Activated CD8-positive, alpha-beta T cell treated with anti-CD3 and anti-CD28 coated beads, Interleukin-2, amount 10 ng/mL, durations not matched to agents 7 days and 5 days (primary cell): ENCODE measurements around the gene PPP1R9B. TPM values are rescaled to one million over a fixed set of nuclear protein-coding genes. Genes with fewer than 3 reads are reported as not detected.
A peak's percentile ranks its signal among the peaks of the same experiment; 100 is the strongest.

Experiments used
- ATAC-seq: fragments of 150-1000 bp; cut with Tn5 transposase; one replicate; pipeline ENCODE4 v1.10.0; 2021; ENCODE audit warnings: moderate library complexity
- CTCF ChIA-PET: fragments of 350-600 bp; sonication (Branson Sonifier 250); formaldehyde crosslinking; loops from one replicate; lab custom pipeline; 2021; ENCODE audit warnings: antibody characterized with exemption; lab: Charles Lee
- POLR2A ChIA-PET: fragments of 350-600 bp; sonication (Branson Sonifier 250); formaldehyde crosslinking; loops from one replicate; lab custom pipeline; 2021; ENCODE audit warnings: antibody characterized with exemption; lab: Charles Lee
- DNase-seq: peaks from one replicate; pipeline ENCODE4 v3.0.0-alpha.2; 2020
- H3K27ac Mint-ChIP-seq: one replicate; pipeline ENCODE4 v1.8.0; 2021; ENCODE audit warnings: mild to moderate bottlenecking, mixed read lengths
- H3K27me3 Mint-ChIP-seq: one replicate; pipeline ENCODE4 v1.8.0; 2021; ENCODE audit warnings: low read depth, mixed read lengths
- H3K36me3 Mint-ChIP-seq: one replicate; pipeline ENCODE4 v1.8.0; 2021; ENCODE audit warnings: low read depth, mixed read lengths
- H3K4me1 Mint-ChIP-seq: one replicate; pipeline ENCODE4 v1.8.0; 2021; ENCODE audit warnings: low read depth, mixed read lengths
- H3K4me3 Mint-ChIP-seq: one replicate; pipeline ENCODE4 v1.8.0; 2021; ENCODE audit warnings: mild to moderate bottlenecking, mixed read lengths
- H3K9me3 Mint-ChIP-seq: one replicate; pipeline ENCODE4 v1.8.0; 2022; ENCODE audit warnings: mixed read lengths; ENCODE audit not compliant: insufficient read depth
- total RNA-seq, 2 experiments: library from RNA; stranded (reverse); gene quantifications; one replicate each; pipeline ENCODE4 v1.2.3, GENCODE V29; 2021

The PPP1R9B gene
- total RNA-seq, 2 experiments from 2014 or later = 113 to 115 TPM

DNA sequence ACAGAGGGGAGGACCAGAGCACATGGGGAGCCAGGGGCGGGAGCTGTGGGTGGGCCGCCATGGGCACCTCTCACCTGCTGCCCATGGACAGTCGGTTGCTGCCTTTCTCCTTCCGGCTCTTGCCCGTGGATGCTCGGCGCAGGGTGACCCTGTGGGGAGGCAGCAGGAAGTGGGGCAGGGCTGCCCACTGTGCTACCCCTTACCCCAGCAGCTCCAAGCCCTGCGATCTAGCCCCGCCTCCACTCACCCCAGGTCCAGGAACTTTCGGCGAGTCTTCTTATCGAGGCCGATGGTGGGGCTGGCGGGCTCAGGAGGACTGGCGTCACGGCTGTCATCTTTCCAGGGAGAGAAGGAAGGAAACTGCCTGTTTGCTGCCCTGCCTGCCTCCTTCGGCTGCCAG is 34.7 kb downstream of the PPP1R9B start:
- Mint-ChIP-seq H3K9me3 (no peaks in the 10 kb centered on the region), H3K4me3 (no peak overlapping the region)
- CTCF ChIA-PET = interaction anchor here (0.6 to 9.1 kb wide), 17 partner anchors 11 to 182 kb away, joined by 3 to 115 read pairs (median 5); partner anchors contain the start of genes COL1A1, ITGA3 and PDK2

DNA sequence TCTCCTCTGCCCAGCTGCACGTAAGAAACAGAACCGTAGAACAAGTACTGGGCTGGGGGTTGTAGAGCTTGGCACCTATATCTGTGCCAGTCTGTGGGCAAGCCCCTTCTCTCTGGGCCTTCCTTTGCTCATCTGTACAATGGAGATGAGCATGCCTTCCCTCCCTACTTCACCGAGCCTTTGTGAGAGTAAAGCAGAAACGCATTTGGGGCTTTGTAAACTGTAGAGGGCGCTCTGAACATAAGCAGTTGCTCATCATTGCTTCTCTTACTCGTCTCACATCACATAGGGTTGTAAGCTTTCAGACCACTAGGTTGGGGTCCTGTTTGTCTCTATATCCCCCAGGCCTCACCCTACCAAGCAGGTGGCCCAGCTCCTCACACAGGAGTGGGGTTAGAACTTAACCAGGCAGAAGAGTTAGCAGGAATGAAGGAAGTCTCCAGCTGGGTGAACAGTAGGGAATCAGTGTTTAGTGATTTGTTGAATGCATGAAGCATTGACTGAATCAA is 35.6 kb downstream of the PPP1R9B start:
- H3K4me1 Mint-ChIP-seq = peaks cover 11% of the 10 kb centered on the region
- H3K9me3 Mint-ChIP-seq = no peaks in the 10 kb centered on the region
- no peak overlapping the region for H3K27ac Mint-ChIP-seq
- ChIA-PET CTCF (interaction anchor here (0.7 to 9.1 kb wide), 24 partner anchors 8 to 247 kb away, joined by 3 to 115 read pairs (median 5); partner anchors contain the start of genes COL1A1, ITGA3 and PDK2), POLR2A (no interaction called here)
- no peak overlapping the region for H3K4me3 Mint-ChIP-seq
- peaks cover 40% of the 10 kb centered on the region for H3K27me3 Mint-ChIP-seq
- DNase-seq (peak; percentile 73), ATAC-seq (peak; percentile 46)
- H3K36me3 Mint-ChIP-seq = no peaks in the 10 kb centered on the region

More for the DNA sequence above, 34.7 kb downstream of the PPP1R9B start:
- Mint-ChIP-seq H3K27me3 (peaks cover 48% of the 10 kb centered on the region), H3K27ac (no peak overlapping the region), H3K4me1 (peaks cover 11% of the 10 kb centered on the region), H3K36me3 (no peaks in the 10 kb centered on the region)
- ATAC-seq = no peak
- POLR2A ChIA-PET = no interaction called here
- no peak for DNase-seq

DNA sequence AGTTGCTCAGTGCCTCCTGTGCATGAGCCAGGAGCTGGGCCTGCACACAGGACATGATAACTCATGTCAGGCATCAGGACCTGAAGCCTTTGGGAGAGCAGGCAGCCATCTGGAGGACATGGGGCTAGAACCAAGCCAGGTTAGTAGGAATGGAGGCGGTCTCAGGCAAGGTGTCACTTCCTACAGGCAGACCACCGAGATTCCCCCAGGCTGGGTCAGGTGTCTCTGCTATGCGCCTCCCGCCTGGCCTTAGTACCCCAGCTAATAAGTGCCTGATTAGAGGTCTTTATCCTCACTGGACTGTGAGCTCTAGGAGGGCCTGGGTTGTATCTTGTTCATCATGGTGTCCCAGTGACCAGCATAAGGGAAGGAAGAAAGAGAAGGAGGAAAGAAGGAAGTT is 36.1 kb downstream of the PPP1R9B start:
- POLR2A ChIA-PET = no interaction called here
- no peak for DNase-seq

DNA sequence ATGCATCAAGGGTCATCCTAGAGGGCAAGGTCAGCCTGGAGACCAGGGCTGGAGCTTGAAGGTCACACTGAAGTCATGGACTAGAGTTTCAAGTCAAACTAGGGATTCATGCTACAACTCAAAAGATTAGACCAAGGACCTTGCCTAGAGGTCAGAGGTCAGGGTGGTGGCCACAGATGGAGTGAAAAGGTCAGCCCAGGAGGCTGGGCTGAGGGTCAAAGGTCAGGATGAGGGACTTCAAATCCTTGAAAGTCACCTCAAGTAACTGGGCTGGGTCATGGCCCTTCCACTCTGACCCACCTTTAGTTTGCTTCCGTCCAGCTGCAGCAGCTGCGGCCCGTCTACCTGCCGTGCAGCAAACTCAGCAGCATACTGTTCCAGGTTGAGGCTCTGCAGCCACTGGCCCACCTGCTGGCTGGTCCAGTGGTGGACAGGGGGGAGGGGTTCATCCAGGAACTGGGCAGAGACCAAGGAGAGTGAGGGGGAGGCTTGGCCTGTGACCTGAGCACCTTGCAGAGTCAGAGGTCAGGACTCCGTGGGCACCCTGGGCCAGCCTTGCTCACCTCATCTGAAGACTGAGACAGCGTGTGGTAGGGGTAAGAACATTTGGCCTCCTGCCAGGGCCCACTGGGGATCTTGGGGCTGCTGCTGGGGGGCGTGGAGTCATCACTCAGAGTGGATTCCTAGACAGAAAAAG is 36.7 kb downstream of the PPP1R9B start:
- H3K4me3 Mint-ChIP-seq = no peak overlapping the region
- H3K27ac Mint-ChIP-seq = no peak overlapping the region
- no peak for DNase-seq
- no peaks in the 10 kb centered on the region for H3K9me3 Mint-ChIP-seq
- CTCF ChIA-PET = interaction anchor here (0.8 to 9.1 kb wide), 13 partner anchors 9 to 203 kb away, joined by 3 to 115 read pairs (median 8); partner anchors contain the start of gene PDK2
- peaks cover 11% of the 10 kb centered on the region for H3K4me1 Mint-ChIP-seq
- POLR2A ChIA-PET = interaction anchor here (0.8 kb wide), 1 partner anchor 16 kb away, joined by 3 read pairs; the partner anchor contains the start of gene SAMD14
- no peaks in the 10 kb centered on the region for H3K36me3 Mint-ChIP-seq
- no peak for ATAC-seq
- H3K27me3 Mint-ChIP-seq = peaks cover 29% of the 10 kb centered on the region

More for the DNA sequence above, 36.1 kb downstream of the PPP1R9B start:
- Mint-ChIP-seq H3K36me3 (no peaks in the 10 kb centered on the region), H3K4me3 (no peak overlapping the region), H3K9me3 (no peaks in the 10 kb centered on the region), H3K27me3 (peaks cover 35% of the 10 kb centered on the region), H3K4me1 (peaks cover 11% of the 10 kb centered on the region), H3K27ac (no peak overlapping the region)
- CTCF ChIA-PET = interaction anchor here (0.7 to 9.1 kb wide), 19 partner anchors 9 to 248 kb away, joined by 3 to 115 read pairs (median 6); partner anchors contain the start of genes ITGA3 and PDK2
- no peak for ATAC-seq

DNA sequence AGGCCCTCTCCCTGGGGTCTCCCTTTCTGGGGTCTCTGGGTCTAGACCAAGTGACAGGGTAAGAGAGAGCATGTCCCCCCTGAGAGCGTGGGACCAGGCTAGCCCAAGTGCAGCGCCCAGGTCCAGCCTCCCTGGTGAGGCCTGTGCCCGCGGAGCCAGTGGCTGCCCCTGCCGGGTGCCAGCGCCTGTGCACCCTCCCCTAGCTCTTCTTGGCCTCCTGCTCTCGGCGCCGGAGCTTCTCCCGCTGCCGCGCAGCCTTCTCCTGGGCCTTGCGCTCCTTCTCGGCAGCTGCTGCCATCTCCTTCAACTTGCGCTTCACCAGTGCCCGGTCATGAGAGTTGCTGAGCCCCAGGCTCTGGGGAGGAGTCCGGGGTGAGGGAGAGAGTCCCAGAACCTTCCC is 37.8 kb downstream of the PPP1R9B start:
- H3K27ac Mint-ChIP-seq = no peak overlapping the region
- H3K9me3 Mint-ChIP-seq = no peaks in the 10 kb centered on the region
- DNase-seq (no peak), ATAC-seq (no peak)
- ChIA-PET CTCF (interaction anchor here (0.8 to 9.1 kb wide), 3 partner anchors 17 to 85 kb away, joined by 3 to 115 read pairs (median 5); partner anchors contain the start of gene PDK2), POLR2A (no interaction called here)
- no peak overlapping the region for H3K4me3 Mint-ChIP-seq
- peaks cover 11% of the 10 kb centered on the region for H3K4me1 Mint-ChIP-seq
- no peaks in the 10 kb centered on the region for H3K36me3 Mint-ChIP-seq
- peaks cover 20% of the 10 kb centered on the region for H3K27me3 Mint-ChIP-seq

DNA sequence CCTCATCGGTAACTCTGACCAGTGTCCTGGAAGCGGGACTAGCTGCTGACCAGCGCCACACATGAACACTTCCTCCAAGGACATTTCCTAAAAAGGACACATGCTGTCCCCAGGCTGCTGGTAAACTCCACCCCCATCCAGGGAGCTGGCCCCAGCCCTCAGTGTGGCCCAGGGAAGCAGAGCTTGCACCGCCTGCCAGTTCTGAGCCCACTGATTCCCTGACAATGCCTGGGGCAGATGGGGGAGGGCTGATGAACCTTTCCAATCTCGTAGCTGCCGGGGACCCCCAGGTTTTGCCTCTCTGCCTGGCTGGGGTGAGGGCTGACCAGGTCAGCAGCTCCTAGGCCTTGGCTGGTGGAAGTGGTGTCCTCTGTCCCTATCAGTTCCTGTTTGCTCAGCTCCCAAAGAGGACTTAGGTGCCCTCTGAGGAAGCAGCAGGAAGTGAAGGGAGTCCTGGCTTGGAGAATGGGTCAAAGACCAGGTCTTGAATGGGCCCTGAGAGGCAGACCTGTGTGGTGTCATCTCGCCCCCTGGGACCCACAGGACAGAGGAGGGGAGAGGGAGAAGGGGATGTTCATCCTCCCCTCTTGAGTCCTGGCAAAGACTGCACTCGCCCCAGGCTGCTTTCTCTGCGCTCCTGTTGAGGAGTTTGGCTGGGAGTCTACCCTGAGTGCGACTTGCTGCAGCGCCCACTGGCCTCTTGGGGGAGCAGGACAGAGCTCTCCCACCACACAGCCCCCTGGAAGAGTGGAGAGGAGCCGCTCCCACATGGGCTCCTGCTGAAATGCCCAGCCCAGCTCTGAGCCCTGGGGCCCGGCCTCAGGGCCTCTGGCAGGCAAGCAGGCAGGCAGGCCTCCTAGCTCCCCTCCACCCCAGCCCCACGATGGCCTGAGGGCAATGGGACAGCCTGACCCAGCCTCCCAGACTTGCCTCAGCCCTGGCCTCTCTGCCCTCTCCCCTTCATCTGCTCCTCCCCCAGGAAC is 38.5 kb downstream of the PPP1R9B start:
- Mint-ChIP-seq H3K9me3 (no peaks in the 10 kb centered on the region), H3K4me1 (peaks cover 8% of the 10 kb centered on the region), H3K4me3 (no peak overlapping the region), H3K27ac (no peak overlapping the region), H3K27me3 (peaks cover 15% of the 10 kb centered on the region), H3K36me3 (no peaks in the 10 kb centered on the region)
- ATAC-seq = no peak
- no peak for DNase-seq
- ChIA-PET POLR2A (no interaction called here), CTCF (interaction anchor here (1.2 to 9.1 kb wide), 4 partner anchors 17 to 50 kb away, joined by 3 to 115 read pairs (median 4); partner anchors contain the start of gene PDK2)

DNA sequence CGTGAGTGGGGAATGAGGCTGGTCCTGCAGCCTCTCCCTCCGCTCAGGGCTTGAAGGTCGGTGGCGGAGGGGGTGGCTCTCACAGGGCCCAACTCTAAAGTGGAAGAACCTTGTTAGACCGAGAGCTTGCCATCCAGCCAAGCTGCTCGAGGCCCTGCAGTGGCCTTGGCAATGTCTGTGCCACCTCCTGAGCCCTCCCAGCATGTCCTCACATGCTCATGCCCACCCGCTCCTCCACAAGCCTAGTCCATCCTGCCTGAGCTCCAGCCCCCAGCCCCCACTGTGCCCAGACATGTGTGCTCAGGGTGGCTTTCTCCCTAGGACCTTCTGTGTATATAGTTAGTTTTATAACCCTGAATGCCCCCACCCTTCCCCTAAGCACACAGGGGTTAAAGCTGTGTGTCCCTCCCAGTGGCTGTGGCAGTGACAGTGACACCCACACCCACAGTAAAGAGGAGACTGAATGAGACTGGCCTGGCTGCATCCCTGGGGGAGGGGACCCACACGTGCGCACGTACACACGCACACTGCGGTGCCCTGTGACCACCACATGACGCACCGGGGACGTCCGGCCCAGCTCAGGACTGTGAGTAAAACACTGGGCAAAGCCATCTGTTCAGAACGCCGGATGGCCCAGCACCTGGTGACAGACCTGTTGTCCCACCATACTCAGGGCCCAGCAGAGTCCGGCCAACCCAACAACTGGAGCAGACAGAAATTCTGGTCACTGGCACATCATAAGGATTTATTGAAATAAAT is 39.7 kb downstream of the PPP1R9B start:
- Mint-ChIP-seq H3K4me1 (peaks cover 4% of the 10 kb centered on the region), H3K9me3 (no peaks in the 10 kb centered on the region), H3K36me3 (no peaks in the 10 kb centered on the region), H3K4me3 (no peak overlapping the region), H3K27me3 (peaks cover 6% of the 10 kb centered on the region), H3K27ac (no peak overlapping the region)
- POLR2A ChIA-PET = no interaction called here
- ATAC-seq = no peak
- CTCF ChIA-PET = interaction anchor here (1.2 to 9.1 kb wide), 3 partner anchors 15 to 30 kb away, joined by 3 to 115 read pairs (median 4); partner anchors contain the start of gene PDK2
- DNase-seq = no peak

DNA sequence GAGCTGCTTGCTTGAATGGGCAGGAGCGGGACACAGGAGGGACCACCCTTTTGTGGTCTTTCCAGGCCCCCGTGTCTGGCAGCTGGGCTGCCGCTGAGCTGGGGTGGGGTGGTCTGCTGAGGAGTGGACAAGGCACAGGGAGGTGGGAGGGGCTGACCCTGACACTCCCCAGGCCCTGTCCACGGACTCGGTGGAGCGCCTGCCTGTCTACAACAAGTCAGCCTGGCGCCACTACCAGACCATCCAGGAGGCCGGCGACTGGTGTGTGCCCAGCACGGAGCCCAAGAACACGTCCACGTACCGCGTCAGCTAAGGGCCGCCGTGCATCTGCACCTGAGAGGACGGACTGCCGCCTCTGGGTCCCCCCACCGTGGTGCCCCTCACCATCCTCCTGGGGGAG is 40.7 kb downstream of the PPP1R9B start:
- DNase-seq = no peak
- H3K9me3 Mint-ChIP-seq = no peaks in the 10 kb centered on the region
- H3K36me3 Mint-ChIP-seq = no peaks in the 10 kb centered on the region
- H3K27ac Mint-ChIP-seq = no peak overlapping the region
- H3K27me3 Mint-ChIP-seq = no peaks in the 10 kb centered on the region
- no peak for ATAC-seq
- CTCF ChIA-PET = interaction anchor here (0.6 to 1.2 kb wide), 2 partner anchors 30 to 157 kb away, joined by 3 read pairs; no protein-coding TSS in a partner anchor
- H3K4me3 Mint-ChIP-seq = no peak overlapping the region
- H3K4me1 Mint-ChIP-seq = no peaks in the 10 kb centered on the region
- POLR2A ChIA-PET = interaction anchor here (0.7 kb wide), 1 partner anchor 16 kb away, joined by 3 read pairs; no protein-coding TSS in a partner anchor

DNA sequence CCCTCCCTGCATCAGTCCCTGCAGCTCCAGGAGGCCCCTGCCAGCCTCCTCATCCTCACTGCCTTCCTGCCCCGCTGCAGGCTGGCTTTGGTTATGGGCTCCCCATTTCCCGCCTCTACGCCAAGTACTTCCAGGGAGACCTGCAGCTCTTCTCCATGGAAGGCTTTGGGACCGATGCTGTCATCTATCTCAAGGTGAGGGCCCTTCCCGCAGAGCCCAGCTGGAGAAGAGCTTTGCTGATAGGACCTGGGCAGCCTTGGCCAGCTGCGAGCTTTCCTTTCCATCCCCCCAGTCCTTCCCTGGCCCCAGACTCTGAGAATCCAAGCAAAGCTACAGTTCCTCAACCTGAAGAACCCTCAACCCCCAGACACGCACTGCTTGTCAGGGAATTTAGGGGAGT is 41.3 kb downstream of the PPP1R9B start:
- Mint-ChIP-seq H3K36me3 (no peaks in the 10 kb centered on the region), H3K9me3 (no peaks in the 10 kb centered on the region), H3K4me3 (no peak overlapping the region), H3K4me1 (no peaks in the 10 kb centered on the region), H3K27me3 (no peaks in the 10 kb centered on the region), H3K27ac (no peak overlapping the region)
- CTCF ChIA-PET = interaction anchor here (0.6 to 2.9 kb wide), 5 partner anchors 15 to 157 kb away, joined by 3 to 26 read pairs (median 3); partner anchors contain the start of gene PDK2
- DNase-seq = no peak
- POLR2A ChIA-PET = interaction anchor here (0.7 kb wide), 1 partner anchor 15 kb away, joined by 3 read pairs; no protein-coding TSS in a partner anchor
- no peak for ATAC-seq

DNA sequence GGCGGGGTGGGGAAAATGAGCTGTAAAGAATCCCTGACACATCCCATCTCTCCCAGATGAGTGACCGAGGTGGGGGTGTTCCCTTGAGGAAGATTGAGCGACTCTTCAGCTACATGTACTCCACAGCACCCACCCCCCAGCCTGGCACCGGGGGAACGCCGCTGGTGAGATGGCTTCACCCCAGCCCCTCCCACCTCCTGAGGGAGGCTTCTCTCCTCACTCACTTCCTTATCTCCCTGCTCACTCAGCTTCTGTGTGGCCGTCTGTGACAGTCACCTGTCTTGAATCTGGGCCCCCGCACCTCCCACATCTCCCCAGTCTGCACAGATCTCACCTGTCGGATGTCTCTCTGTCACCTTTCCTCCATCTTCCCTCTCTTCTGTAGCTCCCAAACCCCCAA is 41.9 kb downstream of the PPP1R9B start:
- H3K4me3 Mint-ChIP-seq = no peak overlapping the region
- no peak overlapping the region for H3K27ac Mint-ChIP-seq
- no peaks in the 10 kb centered on the region for H3K9me3 Mint-ChIP-seq
- ATAC-seq (no peak), DNase-seq (no peak)
- H3K36me3 Mint-ChIP-seq = no peaks in the 10 kb centered on the region
- H3K27me3 Mint-ChIP-seq = no peaks in the 10 kb centered on the region
- ChIA-PET CTCF (interaction anchor here (0.9 to 2.9 kb wide), 4 partner anchors 14 to 92 kb away, joined by 3 to 26 read pairs (median 4); partner anchors contain the start of gene PDK2), POLR2A (no interaction called here)
- H3K4me1 Mint-ChIP-seq = no peaks in the 10 kb centered on the region
